Measurements from ENCODE around the gene CHST10.

DNA sequence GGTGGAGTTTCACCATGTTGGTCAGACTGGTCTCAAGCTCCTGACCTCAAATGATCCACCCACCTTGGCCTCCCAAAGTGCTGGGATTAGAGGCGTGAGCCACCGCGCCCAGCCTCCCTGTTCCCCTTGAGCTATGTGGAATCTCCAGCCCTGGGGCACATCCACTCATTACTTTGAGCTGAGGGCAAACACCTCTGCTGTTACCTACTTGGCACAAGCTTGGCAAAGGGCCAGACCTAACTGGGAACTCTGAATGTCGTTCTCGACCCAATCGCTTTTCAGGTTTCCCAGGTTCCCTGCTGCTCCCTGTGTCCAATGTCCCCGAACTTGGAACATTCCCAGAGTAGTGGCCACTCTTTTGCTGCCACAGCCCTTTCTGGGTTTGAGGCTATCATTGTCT lies 40.6 kb downstream of the CHST10 start:
- no peak for TF ChIP-seq YY1 (IDR thresholded peaks at IDR 0.05; ENCODE audit: insufficient read depth, insufficient read length)
- TF ChIP-seq ZNF274 (IDR thresholded peaks at IDR 0.05; ENCODE audit: low read depth, low read length): no peak
- TF ChIP-seq SUZ12 (IDR thresholded peaks at IDR 0.05; ENCODE audit: extremely low read depth, insufficient read depth, insufficient read length): no peak
